ENCODE data around the gene MICA.
"Not testable (repeated sequence)": the region's sequence is repeated elsewhere in the genome, so short reads cannot be mapped to it uniquely, and the experiment has no call there.

The MICA gene

DNA sequence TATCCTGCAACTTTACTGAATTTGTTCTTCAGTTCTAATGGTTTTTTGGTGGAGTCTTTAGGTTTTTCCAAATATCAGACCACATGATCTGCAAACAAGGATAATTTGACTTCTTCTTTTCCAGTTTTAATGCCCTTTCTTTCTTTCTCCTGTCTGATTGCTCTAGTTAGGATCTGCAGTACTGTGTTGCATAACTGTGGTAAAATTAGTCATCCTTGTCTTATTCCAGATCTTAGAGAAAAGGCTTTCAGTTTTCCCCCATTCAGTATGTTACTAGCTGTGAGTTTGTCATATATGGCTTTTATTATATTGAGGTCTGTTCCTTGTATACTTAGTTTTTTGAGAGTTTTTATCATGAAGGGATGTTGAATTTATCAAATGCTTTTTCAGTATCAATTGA is 4.3 kb downstream of the MICA start:
- no peak for DNase-seq

DNA sequence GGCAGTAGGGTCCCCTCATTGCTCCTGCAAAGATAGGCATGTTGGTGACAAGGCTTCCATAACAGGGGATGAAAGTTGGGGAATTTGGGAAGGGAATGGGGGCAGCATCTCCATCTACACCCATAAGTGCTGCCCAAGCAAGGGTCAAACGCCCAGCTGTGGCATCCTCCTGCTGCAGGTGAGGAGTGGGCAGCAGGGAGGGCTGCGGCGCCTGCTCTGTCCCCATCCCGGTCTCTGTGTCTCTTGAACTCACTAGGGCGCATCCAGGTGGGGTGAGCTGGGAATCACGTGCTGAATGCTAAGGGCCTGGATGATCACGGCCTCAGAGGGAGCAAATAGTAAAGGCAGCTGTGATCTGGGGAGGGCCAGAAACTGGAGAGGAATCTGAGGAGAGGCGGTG is 9.1 kb downstream of the MICA start:
- DNase-seq = no peak

DNA sequence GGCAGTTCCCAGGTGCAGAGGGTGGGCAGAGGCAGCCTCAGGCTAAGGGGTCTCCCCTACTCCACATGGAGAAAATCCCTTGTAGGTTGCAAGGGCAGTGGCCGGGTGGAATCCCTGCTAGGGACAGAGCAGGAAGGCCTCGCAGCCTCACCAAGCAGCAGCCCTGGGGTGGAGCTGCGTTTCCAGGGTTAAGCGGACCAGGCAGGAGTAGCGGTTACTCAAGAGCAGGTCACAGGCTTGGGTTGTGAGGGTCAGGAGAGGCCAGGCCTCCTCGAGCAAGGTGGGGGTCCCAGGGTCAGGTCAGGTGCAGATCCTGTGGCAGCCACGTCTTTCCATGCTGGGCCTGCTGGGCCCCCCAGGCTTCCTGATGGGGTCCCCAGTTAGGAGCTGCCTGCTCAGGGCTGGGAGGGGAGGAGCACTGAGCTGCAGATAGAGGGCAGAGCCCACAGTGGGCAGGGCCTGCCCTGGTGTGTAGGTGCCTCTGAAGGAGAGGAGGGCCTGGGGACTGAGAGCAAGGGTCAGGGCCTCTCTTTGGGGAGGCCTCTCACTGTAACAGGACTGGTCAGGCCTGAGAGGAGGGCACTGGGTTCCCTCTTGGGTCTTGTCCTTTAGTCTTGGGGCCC is 10.9 kb downstream of the MICA start:
- DNase-seq = not testable (repeated sequence)

DNA sequence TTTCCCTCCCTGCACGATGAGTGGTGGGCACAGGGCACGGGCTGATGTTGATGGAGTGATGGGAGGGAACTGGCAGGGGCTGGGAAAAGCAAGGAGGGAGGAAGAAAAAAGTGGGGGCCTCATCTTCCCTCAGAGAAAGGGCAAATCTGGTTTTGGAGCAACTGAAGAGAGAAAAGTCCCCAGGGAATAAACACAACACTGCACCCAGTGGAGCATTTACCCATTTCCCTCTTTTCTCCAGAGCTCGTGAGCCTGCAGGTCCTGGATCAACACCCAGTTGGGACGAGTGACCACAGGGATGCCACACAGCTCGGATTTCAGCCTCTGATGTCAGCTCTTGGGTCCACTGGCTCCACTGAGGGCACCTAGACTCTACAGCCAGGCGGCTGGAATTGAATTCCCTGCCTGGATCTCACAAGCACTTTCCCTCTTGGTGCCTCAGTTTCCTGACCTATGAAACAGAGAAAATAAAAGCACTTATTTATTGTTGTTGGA is 11.4 kb downstream of the MICA start:
- no peak for DNase-seq

DNA sequence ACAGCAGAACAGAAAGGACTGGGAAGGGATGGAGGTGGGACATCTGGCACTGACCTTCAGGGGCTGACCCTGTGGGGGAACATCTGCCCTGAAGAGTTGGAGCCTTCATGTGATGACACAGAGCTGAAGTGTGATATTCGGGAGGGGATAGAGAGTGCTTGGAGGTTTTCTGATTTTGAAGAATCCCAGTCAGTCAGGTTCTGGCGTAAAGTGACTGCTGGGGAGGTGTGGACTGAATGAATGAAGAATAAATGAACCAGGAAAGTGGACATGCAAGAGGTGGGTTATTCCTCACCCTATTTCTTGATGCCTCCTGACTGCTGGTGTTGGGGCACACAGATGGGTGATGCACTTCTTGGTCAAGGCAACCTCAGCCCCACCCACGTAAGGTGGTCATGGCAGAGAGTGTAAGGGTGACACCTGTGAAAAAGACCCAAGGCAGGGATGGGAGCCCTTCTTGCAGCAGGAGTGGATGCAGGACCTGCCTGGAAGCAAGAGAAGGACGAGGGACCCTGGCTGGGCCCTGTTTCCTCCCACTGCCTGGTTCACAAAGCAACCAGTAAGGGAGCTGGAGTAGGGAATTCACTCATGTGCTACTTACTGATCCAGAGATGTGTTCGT is 13.1 kb downstream of the MICA start:
- no peak for DNase-seq

DNA sequence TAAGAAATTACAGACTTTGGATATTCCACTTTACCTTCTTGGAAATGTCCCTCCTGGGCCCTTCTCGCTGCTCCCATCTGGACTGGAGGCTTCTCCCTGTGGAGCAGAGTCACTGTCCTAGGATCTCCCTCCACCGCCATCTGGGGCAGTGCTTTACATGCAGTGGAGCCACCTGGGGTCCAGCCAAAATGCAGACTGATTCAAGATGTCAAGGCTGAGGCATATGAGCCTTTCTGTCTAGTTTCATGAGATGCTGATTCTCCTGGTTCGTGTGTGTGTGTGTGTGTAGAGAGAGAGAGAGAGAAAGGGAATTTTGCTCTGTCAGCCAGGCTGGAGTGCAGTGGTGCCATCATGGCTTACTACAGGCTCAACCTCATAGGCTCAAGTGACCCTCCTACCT is 14.9 kb downstream of the MICA start:
- no peak for DNase-seq

DNA sequence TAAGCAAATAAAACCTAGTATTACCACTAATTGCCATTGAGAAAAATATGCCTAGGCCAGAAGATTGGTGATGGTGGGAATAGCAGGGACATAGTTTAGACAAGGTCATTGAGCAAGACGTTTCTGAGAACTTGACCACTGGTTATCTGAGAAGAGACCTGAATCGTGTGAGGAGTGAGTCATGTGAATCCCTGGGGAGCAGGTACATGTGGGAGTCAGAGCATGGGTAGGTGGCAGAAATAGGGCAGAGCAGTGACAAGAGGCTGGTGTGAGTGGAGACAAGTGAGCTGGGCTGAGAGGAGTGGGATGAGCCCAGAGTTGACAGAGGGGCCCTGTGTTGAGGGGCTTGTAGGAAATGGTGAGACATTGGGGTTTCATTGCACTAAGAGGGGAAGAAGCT is 16.4 kb downstream of the MICA start:
- DNase-seq = no peak

DNA sequence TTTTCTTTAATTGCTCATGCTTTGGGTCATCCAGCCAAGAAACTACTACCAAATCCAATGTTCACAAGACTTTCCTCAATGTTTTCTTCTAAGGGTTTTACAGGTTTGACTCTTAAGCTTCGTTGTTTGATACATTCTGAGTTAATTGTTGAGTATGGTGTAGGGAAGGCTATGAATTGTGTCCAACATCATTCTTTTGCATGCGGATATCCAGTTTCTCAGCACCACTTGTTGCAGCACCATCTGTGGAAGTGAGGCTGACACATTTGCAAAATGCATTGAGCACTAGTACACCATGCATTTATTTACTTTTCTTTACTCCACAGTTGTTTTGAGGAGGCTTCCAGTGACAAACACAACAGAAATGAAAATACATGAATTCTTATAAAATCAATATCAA is 17.2 kb downstream of the MICA start:
- DNase-seq = no peak

DNA sequence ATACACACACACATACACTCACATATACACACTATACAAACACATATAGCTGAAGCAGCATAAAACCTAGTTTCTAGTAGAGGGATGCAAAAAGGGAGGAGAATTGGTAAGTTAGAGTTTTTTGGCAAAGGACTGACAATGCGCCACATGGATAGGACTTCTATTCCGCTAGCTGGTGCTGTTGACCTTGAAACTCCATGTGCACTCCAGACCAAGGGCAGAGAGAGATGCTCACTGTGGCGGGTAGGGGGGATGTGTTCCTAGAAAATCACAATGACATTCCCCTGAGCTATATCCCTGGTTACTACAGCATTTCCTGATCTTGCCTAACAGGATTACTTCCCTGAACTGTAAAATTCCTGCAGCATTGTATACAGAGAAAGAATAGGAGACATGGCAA is 19.2 kb downstream of the MICA start:
- DNase-seq = no peak

DNA sequence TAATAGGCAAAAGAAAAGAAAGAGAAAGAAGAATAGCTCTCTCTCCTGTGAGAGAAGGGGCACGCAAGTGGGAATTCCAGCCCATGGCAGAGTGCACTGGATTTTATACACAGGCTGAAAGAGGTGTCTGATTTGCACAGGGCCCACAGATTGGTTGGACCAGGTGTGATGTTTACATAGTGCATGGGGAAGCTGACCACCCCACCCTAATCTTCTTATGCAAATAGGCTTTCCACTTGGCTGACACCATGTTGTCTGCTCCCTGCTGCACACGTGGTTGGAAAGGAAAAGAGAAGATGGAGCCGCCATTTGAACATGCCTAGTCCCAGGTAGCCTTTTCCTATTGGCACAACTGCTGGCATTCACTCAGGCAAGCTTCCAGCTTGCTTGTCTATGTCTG is 20.2 kb downstream of the MICA start:
- DNase-seq = no peak

DNA sequence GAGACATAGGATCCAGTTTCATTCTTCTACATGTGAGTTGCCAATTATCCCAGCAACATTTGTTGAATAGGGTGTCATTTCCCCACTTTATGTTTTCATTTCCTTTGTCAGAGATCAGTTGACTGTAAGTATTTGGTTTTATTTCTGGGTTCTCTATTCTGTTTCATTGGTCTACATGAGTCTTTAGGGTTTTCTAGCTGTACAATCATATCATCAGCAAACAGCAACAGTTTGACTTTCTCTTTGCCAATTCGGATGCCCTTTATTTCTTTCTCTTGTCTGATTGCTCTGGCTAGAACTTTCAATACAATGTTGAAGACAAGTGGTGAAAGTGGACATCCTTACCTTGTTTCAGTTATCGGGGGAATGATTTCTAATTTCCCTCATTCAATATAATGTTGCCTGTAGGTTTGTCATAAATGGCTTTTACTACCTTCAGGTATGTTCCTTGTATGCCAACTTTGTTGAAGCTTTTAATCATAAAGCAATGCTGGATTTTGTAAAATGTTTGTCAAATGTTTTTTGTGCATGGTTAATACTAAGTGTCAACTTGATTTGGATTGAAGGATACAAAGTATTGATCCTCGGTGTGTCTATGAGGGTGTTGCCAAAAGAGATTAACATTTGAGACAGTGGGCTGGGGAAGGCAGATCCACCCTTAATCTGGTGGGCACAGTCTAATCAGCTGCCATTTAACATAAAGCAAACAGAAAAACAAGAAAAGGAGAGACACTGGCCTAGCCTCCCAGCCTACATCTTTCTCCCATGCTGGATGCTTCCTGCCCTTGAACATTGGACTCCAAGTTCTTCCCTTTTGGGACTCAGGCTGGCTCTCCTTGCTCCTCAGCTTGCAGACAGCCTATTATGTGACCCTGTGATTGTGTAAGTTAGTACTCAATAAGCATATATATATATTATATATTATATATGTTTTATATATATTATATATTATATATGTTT is 23.3 kb downstream of the MICA start:
- DNase-seq = no peak

DNA sequence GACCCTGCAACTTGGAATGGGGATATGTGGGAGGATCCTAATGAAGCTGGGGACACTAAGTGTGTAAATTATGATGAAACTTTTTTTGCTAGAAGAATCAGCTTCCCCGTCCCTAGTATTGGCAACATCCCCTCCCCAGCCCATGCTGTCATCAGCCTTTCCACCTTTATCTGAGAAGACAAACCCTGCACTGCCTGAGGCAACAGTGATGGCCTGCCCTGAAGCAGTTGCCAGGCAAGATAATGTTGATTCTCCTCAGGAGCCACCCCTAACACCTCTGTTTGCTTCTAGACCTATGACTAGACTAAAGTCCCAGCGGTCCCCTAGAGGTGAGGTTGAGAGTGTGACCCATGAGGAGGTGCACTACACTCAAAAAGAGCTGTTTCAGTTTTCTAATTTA is 27.1 kb downstream of the MICA start:
- no peak for DNase-seq

DNA sequence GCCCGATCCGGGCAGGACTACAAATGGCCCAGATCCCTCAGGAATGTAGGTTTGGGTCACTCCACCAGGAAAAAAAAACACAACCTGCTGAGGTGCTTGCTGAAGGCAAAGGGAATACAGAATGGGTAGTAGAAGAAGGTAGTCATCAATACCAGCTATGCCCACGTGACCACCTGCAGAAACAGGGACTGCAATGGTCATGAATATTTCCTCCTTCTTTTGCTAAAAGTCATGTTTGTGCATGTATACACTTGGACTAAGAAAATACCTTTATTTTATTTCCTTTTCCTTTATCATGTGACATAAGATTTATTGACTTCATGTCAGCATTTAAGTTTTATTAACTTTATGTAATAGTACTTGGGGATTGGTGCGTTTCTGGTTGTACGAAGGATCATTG is 31.7 kb downstream of the MICA start:
- not testable (repeated sequence) for DNase-seq

DNA sequence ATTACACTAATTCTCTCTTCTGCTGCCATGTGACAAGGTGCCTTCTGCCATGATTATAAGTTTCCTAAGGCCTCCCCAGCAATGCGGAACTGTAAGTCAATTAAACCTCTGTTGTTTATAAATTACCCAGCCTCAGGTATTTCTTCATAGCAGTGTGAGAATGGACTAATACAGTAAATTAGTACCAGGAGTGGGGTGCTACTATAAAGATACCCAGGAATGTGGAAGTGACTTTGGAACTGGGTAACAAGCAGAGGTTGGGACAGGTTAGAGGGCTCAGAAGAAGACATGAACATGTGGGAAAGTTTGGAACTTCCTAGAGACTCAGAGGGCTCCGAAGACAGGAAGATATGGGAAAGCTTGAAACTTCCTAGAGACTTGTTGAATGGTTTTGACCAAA is 34.8 kb downstream of the MICA start:
- no peak for DNase-seq

DNA sequence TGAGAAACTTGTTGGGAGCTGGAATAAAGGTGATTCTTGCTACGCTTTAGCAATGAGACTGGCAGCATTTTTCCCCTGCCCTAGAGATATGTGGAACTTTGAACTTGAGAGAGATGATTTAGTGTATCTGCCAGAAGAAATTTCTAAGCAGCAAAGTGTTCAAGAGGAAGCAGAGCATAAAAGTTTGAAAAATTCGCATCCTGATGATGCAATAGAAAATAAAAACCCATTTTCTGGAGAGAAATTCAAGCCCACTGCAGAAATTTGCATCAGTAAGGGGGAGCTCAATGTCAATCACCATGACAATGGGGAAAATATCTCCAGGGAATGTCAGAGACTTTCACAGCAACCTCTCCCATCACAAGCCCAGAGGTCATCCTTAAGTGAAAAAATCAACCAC is 35.3 kb downstream of the MICA start:
- DNase-seq = no peak

DNA sequence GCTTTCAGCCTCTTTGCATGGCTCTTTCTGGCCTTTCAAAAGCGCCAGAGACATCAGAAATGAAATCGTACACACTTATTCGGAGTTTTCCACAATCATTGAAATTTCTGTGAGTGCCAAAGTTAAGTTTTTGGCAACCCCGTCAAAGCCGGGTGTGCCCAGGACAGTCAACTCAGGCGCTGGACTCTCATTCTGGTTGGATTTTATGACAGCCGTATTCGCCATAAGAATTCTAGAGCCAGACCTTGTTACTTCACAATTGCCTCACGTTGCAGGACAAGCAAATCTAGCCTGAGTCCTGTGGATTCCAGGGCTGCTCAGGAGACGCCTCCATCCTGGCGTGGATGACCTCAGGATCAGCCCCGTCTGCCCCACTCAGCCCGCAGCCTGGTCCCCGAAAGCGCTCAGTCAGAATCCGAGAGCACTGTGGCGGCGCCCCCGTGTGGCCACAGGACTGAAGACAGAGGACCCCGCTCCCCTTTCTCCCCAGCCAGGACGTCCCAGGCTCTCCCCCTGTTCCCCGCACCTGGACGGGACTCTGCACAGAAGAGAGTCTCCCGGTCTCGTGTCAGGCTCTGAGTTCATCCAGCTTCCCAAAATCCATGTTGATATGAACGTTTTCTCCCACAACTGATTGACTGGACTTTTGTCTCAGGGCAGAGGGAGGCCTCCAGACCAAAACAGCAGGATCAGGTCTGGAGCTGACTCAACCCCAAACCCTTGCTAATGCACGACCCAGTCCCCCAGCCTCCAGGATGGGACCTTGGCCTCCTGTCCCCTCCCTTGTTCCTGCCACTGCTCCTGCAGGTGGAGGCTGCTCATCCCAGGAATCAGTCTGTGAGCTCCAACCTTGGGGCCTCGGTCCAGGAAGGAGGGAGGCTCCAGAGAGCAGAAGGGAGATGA is 38.2 kb downstream of the MICA start:
- DNase-seq = peak in 46 of 56 donors; percentile 1 to 81 (median 32)

DNA sequence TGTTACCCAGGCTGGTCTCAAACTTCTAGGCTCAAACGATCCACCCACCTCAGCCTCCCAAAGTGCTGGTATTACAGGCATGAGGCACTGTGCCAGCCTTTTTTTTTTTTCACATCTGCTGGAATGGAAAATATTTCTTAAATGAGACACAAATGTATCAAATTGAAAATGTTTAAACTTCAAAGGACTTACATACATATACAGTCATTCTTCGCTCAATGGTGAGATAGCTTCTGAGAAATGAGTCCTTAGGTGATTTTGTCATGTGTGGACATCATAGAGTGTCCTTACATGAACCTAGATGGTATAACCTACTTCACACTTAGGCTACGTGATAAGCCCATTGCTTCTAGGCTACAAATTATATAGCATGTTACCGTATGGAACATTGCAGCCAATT is 43.1 kb downstream of the MICA start:
- no peak for DNase-seq

DNA sequence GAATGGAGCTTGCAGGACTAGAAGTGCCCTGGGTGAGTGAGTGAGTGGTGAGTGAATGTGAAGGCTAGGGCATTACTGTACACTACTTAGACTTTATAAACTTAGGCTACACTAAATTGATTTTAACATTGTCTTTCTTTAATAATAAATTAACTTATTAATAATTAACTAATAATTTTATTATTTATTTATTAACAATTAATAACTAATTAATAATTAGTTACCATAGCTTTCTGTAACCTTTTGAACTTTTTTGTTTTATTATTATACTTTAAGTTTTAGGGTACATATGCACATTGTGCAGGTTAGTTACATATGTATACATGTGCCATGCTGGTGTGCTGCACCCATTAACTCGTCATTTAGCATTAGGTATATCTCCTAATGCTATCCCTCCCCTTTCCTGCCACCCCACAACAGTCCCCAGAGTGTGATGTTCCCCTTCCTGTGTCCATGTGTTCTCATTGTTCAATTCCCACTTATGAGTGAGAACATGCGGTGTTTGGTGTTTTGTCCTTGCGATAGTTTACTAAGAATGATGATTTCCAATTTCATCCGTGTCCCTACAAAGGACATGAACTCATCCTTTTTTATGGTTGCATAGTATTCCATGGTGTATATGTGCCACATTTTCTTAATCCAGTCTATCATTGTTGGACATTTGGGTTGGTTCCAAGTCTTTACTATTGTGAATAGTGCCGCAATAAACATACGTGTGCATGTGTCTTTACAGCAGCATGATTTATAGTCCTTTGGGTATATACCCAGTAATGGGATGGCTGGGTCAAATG is 43.8 kb downstream of the MICA start:
- not testable (repeated sequence) for DNase-seq

DNA sequence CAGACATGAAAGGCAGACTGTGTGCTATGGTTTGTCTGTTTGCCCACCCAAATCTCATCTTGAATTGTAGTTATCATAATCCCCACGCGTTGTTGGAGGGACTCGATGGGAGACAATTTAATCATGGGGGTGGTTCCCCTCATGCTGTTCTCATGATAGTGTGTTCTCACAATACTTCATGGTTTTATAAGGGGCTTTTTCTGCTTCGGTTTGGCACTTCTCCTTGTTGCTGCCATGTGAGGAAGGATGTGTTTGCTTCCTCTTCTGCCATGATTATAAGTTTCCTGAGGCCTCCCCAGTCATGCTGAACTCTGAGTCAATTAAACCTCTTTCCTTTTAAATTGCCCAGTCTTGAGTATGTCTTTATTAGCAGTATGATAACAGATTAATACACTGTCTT is 47.4 kb downstream of the MICA start:
- DNase-seq = no peak

DNA sequence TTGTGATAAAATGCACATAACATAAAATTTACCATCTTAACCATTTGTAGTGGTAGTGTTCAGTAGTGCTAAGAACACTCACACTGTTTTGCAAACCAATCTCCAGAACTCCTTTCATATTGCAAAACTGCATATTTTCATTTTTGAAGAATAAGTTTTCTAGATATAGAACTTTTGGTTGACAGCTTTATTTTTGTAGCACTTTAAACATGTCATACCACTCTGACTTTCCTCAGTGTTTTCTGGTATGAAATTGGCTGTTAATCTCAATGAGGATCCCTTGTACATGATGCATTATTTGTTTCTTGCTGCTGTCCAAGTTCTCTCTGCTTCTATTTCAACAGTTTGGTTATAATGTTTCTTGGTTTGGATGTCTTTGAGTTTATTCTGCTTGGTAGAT is 49.5 kb downstream of the MICA start:
- no peak for DNase-seq

Measured in nucleus accumbens (tissue), 56 donors.